OCI-LY7 (cell line): Measurements from ENCODE around the gene MAMLD1. TPM values are rescaled to one million over a fixed set of nuclear protein-coding genes. Genes with fewer than 3 reads are reported as not detected.
"Not testable (repeated sequence)": the region's sequence is repeated elsewhere in the genome, so short reads cannot be mapped to it uniquely, and the experiment has no call there.

Experiments used
- BruUV-seq: library from RNA; stranded (reverse); fragments of 400-500 nt; replicated peaks from 2 replicates; lab custom pipeline; 2021; lab: Mats Ljungman, UMichigan
- CTCF ChIA-PET: fragments of 300-600 bp; sonication (Branson Sonifier 250); formaldehyde crosslinking; loops from one replicate; lab custom pipeline; 2022; ENCODE audit warnings: antibody characterized with exemption; ENCODE audit not compliant: unreplicated experiment; lab: Charles Lee
- POLR2A ChIA-PET: fragments of 300-600 bp; sonication (Branson Sonifier 250); formaldehyde crosslinking; loops from one replicate; lab custom pipeline; 2022; ENCODE audit warnings: antibody characterized with exemption; lab: Charles Lee
- DNase-seq: peaks from one replicate; pipeline ENCODE4 v3.0.0-alpha.2; 2015; ENCODE audit warnings: low spot score
- H2AFZ ChIP-seq: fragments of 200-600 bp; sonication (generic), shearing (Covaris generic); 2 replicates; pipeline ENCODE4 v1.6.1; 2014; ENCODE audit warnings: mild to moderate bottlenecking, antibody characterized with exemption, low read length, moderate library complexity
- H3K27ac ChIP-seq: fragments of 200-600 bp; sonication (generic); 2 replicates; pipeline ENCODE4 v1.5.1; 2014; ENCODE audit warnings: mixed run types, low read depth, mild to moderate bottlenecking, moderate library complexity, low read length, inconsistent platforms; ENCODE audit not compliant: poor library complexity, severe bottlenecking
- H3K36me3 ChIP-seq: fragments of 200-600 bp; sonication (generic); 2 replicates; pipeline ENCODE4 v1.6.1; 2014; ENCODE audit warnings: mild to moderate bottlenecking, antibody characterized with exemption, low read length, moderate library complexity, mixed read lengths; ENCODE audit not compliant: insufficient read depth
- H3K4me1 ChIP-seq: fragments of 200-600 bp; sonication (generic); 2 replicates; pipeline ENCODE4 v1.5.1; 2014; ENCODE audit warnings: mild to moderate bottlenecking, low read length; ENCODE audit not compliant: insufficient read depth, poor library complexity, severe bottlenecking
- H3K4me2 ChIP-seq: fragments of 200-600 bp; sonication (generic); 2 replicates; pipeline ENCODE4 v1.6.1; 2014; ENCODE audit warnings: mild to moderate bottlenecking, low read length
- H3K4me3 ChIP-seq: fragments of 200-600 bp; sonication (generic); 2 replicates; pipeline ENCODE4 v1.5.1; 2014; ENCODE audit warnings: mild to moderate bottlenecking, low read depth, low read length; ENCODE audit not compliant: poor library complexity, severe bottlenecking
- H3K79me2 ChIP-seq: fragments of 200-600 bp; sonication (generic); 2 replicates; pipeline ENCODE4 v1.6.1; 2016; ENCODE audit warnings: low read depth, mild to moderate bottlenecking, low read length, moderate library complexity, mixed read lengths; ENCODE audit not compliant: insufficient read depth
- H3K9me2 ChIP-seq: fragments of 200-600 bp; sonication (generic); 2 replicates; pipeline ENCODE4 v1.6.1; 2016; ENCODE audit warnings: mild to moderate bottlenecking, low read length, mixed read lengths; ENCODE audit not compliant: insufficient read depth
- H3K9me3 ChIP-seq: fragments of 200-600 bp; sonication (generic); 2 replicates; pipeline ENCODE4 v1.6.1; 2014; ENCODE audit warnings: mild to moderate bottlenecking, mixed run types, low read length, mixed read lengths
- H4K20me1 ChIP-seq: fragments of 200-600 bp; sonication (generic); 2 replicates; pipeline ENCODE4 v1.6.1; 2014; ENCODE audit warnings: mild to moderate bottlenecking, antibody characterized with exemption, low read length, moderate library complexity, mixed read lengths; ENCODE audit not compliant: insufficient read depth
- CTCF ChIP-seq: fragments of 200-600 bp; sonication (generic); conservative IDR thresholded peaks from 2 replicates; pipeline ENCODE4 v1.5.1; 2014; ENCODE audit warnings: mild to moderate bottlenecking, antibody characterized with exemption, low read length, moderate library complexity, mixed read lengths
- EZH2phosphoT487 ChIP-seq: fragments of 200-600 bp; sonication (generic); IDR thresholded peaks from 2 replicates; pipeline ENCODE4 v1.6.1; 2018; ENCODE audit warnings: low read depth, borderline replicate concordance, mild to moderate bottlenecking, mixed run types, antibody characterized with exemption, low read length, moderate library complexity, mixed read lengths
- intact Hi-C: fragments of 100-400 bp; cut with micrococcal nuclease; formaldehyde crosslinking; loops from one replicate; pipeline ENCODE4 v1.10.0; 2022; ENCODE audit not compliant: unreplicated experiment
- total RNA-seq, 2 experiments: library from RNA; depleted of rRNA in 1 of 2; stranded (reverse); fragments of >200 nt in 1 of 2; shearing (Covaris generic) in 1 of 2; gene quantifications; 2 replicates each; pipeline ENCODE4 v1.2.3, GENCODE V29; 2014 to 2022

Gene MAMLD1
- total RNA-seq, 2 experiments from 2014 or later = not detected

- H2AFZ ChIP-seq = no peak overlapping the region
- no peak for DNase-seq
- H3K9me3 ChIP-seq = no peaks in the 10 kb centered on the region
- no peaks in the 10 kb centered on the region for H3K79me2 ChIP-seq
- H3K9me2 ChIP-seq = no peaks in the 10 kb centered on the region
- no peak overlapping the region for H3K27ac ChIP-seq
- ChIA-PET POLR2A (interaction anchor here (1.0 kb wide), 1 partner anchor 145 kb away, joined by 4 read pairs; no protein-coding TSS in a partner anchor), CTCF (no interaction called here)
- H4K20me1 ChIP-seq = no peaks in the 10 kb centered on the region
- TF ChIP-seq CTCF (no peak), EZH2phosphoT487 (no peak)
- no TSS peak for BruUV-seq
- H3K36me3 ChIP-seq = no peaks in the 10 kb centered on the region
- no peaks in the 10 kb centered on the region for H3K4me1 ChIP-seq
- no peak overlapping the region for H3K4me2 ChIP-seq
- intact Hi-C loops = no loop called here
- no peak overlapping the region for H3K4me3 ChIP-seq
These were observed 24.5 kb upstream of the MAMLD1 start for GRCh38 chrX:150338615-150339014.

GRCh38 chrX:150339736-150340135 lies 23.4 kb upstream of the MAMLD1 start:
- Histone ChIP-seq H3K79me2 (no peaks in the 10 kb centered on the region), H2AFZ (no peak overlapping the region), H3K36me3 (no peaks in the 10 kb centered on the region), H3K9me3 (no peaks in the 10 kb centered on the region), H4K20me1 (no peaks in the 10 kb centered on the region), H3K4me1 (no peaks in the 10 kb centered on the region), H3K9me2 (no peaks in the 10 kb centered on the region), H3K4me2 (no peak overlapping the region), H3K4me3 (no peak overlapping the region), H3K27ac (no peak overlapping the region)
- CTCF ChIA-PET = no interaction called here
- no TSS peak for BruUV-seq
- TF ChIP-seq EZH2phosphoT487 (no peak), CTCF (no peak)
- intact Hi-C loops = no loop called here
- POLR2A ChIA-PET = no interaction called here
- DNase-seq = no peak

- H3K9me2 ChIP-seq, H2AFZ ChIP-seq, H4K20me1 ChIP-seq, H3K27ac ChIP-seq, H3K4me2 ChIP-seq, CTCF ChIA-PET, intact Hi-C loops, H3K79me2 ChIP-seq, H3K36me3 ChIP-seq, DNase-seq, H3K4me1 ChIP-seq, POLR2A ChIA-PET, H3K4me3 ChIP-seq, H3K9me3 ChIP-seq, BruUV-seq: not testable (repeated sequence)
These were observed 22.8 kb upstream of the MAMLD1 start for GRCh38 chrX:150340326-150340725.
